Right lobe of liver (tissue), 4 donors: ENCODE results near the gene FYB1.

Experiments used
- CTCF ChIP-seq, 4 donors: fragments of 200-600 bp in 3 of 4; fragments of 450-650 bp in 1 of 4; IDR thresholded peaks; one replicate each; pipeline versions ENCODE4 v1.5.1 to v1.8.0; 2016 to 2022; ENCODE audit warnings: antibody characterized with exemption in 4 of 4, mild to moderate bottlenecking in 2 of 4
- POLR2A ChIP-seq: fragments of 450-650 bp; IDR thresholded peaks from one replicate; pipeline ENCODE4 v1.6.1; 2017; ENCODE audit warnings: antibody characterized with exemption, mild to moderate bottlenecking
- donor health status: DM: no; HTN: no; CAD: no.
- donor health status: DM: no; HTN: no; CAD: no.
- donor health status: DM: no; HTN: yes; CAD: no.

GRCh38 chr5:39201160-39201780 is 18.1 kb downstream of the FYB1 start:
- TF ChIP-seq CTCF (IDR thresholded peaks at IDR 0.05) (no peak), POLR2A (no peak)
